ENCODE measurements around the gene NUDT7.

The NUDT7 gene

GRCh38 chr16:77781091-77781490 lies 58.8 kb downstream of the NUDT7 start:
- no peak for DNase-seq (ENCODE audit: low spot score)

- no peak for DNase-seq (ENCODE audit: low spot score)
Measured at GRCh38 chr16:77782694-77783093, 60.4 kb downstream of the NUDT7 start.

GRCh38 chr16:77784441-77785372 lies 62.4 kb downstream of the NUDT7 start:
- no peak for DNase-seq (ENCODE audit: low spot score)

- DNase-seq (ENCODE audit: low spot score): no peak
Measured at GRCh38 chr16:77785373-77785764, 63.1 kb downstream of the NUDT7 start.

- DNase-seq (ENCODE audit: low spot score): no peak
Measured at GRCh38 chr16:77786186-77786847, 64.0 kb downstream of the NUDT7 start.

GRCh38 chr16:77787452-77787851 lies 65.1 kb downstream of the NUDT7 start:
- DNase-seq (ENCODE audit: low spot score): no peak

- peak; percentile 57 for DNase-seq (ENCODE audit: low spot score)
Measured at GRCh38 chr16:77788181-77789084, 66.1 kb downstream of the NUDT7 start, which contains the start of gene VAT1L. TSS of gene VAT1L (plus strand) at chr16:77788564. CDS start at chr16:77788683, 119 bp downstream.

GRCh38 chr16:77789085-77790008 lies 67.0 kb downstream of the NUDT7 start:
- DNase-seq (ENCODE audit: low spot score): peak; percentile 11

- DNase-seq (ENCODE audit: low spot score): no peak
Measured at GRCh38 chr16:77790009-77790372, 67.7 kb downstream of the NUDT7 start.

- no peak for DNase-seq (ENCODE audit: low spot score)
Measured at GRCh38 chr16:77790912-77791311, 68.6 kb downstream of the NUDT7 start.

All from iPS-NIHi11 (cell line).